Uterus (tissue), 2 donors: ENCODE results near the gene MAGEA12.
"Not testable (repeated sequence)": the region's sequence is repeated elsewhere in the genome, so short reads cannot be mapped to it uniquely, and the experiment has no call there.

Experiments
- CTCF ChIP-seq, 4 experiments: fragments of 200-600 bp in 2 of 4; fragments of 450-650 bp in 2 of 4; sonication (generic) in 2 of 4; IDR thresholded peaks; one replicate each; pipeline ENCODE4 v1.5.1; 2016 to 2019; ENCODE audit warnings: antibody characterized with exemption in 4 of 4, mild to moderate bottlenecking in 2 of 4, moderate library complexity in 1 of 4
- POLR2A ChIP-seq, 2 donors: fragments of 450-650 bp; IDR thresholded peaks; one replicate each; pipeline ENCODE4 v1.6.1; 2016; ENCODE audit warnings: antibody characterized with exemption in 2 of 2, mild to moderate bottlenecking in 1 of 2, moderate library complexity in 1 of 2

GRCh38 chrX:152769549-152770289 is 36.2 kb downstream of the MAGEA12 start, which contains the start of gene MAGEA6:
- TF ChIP-seq CTCF, POLR2A (IDR thresholded peaks at IDR 0.05): not testable (repeated sequence)
